GM21360 (cell line): ENCODE results near the gene ARHGEF17.

ENCODE experiments used
- ATAC-seq: cut with Tn5 transposase; IDR thresholded peaks from one replicate; pipeline ENCODE4 v1.9.1; 2021; ENCODE audit warnings: mild to moderate bottlenecking, moderate library complexity; ENCODE audit not compliant: unreplicated experiment

Gene ARHGEF17

DNA sequence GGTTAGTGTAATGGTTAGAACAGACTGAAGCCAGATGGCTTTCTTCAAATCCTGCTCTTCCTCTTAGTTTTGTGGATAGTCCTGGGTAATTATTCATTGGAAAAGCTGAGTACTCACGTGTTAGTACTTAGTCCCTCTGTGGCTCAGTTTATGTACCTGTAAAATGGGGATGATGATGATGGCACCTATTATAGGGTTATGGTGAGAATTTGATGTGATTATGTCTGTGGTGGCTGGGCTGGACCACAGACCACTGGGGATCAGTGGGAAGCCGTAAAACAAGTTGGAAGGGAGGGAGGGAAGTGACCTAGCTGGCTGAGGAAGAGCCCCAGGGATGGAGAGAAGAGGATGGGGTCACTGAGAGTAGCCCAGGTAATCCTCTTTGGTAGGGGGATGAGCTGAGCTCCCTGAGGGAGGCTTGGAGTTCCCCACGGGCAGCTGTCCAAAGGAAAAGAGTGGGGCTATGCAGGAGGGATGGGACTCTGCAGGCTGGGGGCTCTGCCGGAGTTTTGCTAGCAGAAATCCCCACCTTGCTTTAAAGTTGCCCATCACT lies 19.8 kb downstream of the ARHGEF17 start:
- no peak for ATAC-seq

DNA sequence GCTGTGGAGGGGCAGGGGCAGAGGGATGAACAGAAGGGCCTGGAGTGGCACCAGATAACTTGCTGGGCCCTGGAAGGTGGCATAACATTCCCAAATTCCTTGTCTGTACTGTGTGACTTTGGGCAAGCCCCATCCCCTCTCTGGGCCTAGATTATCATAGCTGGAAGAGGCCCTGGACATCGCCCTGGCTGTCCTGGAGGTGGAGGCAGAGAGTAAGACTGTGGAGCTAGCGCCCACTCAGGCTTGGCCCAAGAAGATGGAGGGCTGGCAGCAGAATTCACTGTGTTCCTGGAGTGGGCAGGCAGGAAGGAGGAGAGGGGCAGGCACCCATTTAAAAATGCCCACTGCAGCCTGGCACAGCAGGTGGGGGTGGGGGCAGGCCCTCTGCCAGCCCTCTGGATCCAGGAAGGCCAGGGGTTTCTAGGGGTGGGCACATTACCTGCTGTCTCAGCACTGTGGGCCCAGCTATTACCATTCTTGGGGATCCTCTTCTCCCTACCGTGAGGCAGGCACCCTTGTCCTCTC lies 22.6 kb downstream of the ARHGEF17 start:
- ATAC-seq: no peak

DNA sequence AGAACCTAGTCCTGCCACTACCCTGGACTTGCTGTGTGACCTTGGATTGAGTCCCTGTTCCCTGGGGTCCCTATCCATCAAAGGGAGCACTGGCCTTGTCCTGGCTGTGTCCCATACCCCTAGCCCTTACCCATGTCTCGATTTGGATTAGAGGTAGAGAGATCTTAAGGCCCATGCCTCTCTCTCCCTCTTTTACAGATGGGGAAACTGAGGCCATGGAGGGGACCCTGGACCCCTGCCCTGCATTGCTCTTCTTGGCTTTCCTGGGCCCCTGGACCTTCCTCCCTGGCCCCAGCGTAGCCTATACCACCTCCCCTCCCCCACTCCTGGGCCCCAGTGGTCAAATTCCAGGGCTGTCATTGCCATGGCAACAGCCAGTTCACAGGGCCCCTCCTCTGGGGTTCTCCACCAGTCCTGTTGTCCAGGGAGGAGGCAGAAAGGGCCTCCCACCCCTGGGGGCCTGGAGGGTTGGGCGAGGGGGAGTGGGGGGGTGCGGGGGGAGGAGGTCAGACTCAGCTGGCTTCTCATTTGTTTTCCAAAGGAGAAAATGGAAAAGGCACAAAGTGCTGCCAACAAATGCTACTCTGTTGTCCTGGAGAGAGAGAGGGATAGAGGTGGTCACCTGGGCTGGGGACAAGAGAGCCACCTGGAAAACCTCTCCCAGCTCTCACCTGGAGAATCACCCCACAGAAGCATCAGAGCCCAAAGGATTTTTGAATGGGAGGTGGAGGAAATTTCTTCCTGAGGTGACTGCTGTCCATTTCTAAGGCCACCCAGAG lies 23.3 kb downstream of the ARHGEF17 start:
- ATAC-seq: no peak

DNA sequence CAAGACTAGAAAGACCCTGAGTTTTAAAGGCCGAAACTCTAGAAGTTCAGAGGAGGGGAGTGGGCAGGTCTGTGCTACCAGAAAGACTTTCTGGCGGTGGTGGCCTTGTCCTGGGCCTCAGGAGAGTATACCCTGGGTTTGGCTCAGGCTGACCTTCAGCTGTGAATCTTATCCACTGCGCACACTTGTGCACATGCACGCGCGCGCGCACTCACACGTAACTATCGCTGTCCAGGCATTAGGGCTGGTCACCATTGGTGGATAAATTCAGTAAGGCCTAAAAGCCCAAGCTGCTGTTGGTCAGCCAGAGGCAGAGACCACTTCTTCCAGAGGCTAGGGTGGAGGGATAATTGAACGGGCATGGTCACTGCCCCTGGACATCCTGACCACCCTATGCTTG lies 25.1 kb downstream of the ARHGEF17 start:
- ATAC-seq: no peak

DNA sequence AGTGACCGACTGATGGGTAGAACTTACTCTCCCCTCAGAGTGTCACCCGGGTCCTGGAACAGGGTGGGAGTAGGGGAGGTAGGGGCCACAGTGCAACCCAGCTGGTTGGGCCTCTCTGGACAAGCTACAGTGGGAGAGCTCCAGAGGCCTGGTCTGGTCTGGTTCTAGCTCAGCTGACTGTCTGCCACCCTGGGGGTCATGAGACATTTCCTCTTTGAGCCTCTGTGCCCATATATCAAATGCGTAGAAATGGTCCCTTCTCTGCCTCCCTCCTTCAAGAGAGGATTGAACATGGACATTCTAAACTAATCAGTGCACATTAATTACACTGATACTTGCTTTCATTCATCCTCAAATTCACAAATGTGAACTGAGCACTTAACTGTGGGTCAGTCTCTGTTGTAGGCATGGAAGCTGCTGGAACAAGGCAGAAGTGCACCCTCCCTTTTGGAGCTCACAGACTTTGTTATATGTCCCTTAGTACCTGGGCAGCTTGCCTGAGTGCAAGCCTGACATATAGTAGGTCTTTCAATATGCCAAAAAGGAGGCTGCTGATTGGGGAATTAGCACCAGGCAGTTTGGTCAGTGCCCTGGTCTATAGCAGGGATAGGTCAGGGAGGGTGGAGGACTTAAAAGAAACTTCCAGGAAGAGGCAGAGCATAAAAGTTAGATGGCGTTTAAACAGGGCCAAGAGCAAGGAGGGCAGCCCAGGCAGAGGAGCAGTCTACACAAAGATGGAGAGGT lies 25.7 kb downstream of the ARHGEF17 start:
- ATAC-seq: no peak

DNA sequence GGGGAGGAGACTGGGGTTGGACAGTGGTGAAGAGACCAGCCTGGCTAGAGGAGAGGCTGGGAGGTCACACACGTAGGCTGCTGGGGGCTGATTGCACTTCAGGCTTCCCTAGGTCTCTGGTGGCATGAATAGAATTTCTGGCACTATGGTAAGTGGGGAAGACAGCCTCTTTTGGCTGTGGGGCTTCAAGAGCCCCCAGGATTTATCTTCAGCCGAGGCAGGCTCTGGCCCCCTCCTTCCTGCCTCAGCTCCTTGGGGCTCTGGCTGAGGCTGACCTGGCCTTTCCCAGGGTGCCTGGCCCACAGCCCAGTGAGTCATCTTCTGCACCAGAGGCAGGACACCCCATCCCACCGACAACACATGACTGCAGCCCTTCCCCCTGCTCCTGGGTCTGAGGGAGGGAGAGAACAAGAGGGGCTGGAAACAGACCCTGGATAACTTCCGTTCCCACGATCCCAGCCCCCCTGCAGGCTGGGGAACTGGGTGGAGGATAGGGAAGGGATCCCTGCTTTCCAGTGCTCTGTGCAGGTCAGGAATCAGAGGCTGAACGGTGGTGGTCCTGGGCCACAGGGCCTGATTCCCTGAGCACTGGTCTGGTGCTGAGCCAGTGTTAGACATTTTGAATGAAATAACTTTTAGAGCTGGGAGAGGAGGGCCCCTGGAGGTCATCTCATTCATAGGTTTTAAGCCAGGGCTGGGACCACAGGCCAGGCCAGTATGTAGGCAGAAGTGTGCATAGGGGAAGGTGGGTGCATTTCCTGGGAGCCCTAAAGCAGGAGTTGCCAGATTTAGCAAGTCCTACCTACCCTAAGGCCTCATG lies 26.5 kb downstream of the ARHGEF17 start:
- no peak for ATAC-seq

DNA sequence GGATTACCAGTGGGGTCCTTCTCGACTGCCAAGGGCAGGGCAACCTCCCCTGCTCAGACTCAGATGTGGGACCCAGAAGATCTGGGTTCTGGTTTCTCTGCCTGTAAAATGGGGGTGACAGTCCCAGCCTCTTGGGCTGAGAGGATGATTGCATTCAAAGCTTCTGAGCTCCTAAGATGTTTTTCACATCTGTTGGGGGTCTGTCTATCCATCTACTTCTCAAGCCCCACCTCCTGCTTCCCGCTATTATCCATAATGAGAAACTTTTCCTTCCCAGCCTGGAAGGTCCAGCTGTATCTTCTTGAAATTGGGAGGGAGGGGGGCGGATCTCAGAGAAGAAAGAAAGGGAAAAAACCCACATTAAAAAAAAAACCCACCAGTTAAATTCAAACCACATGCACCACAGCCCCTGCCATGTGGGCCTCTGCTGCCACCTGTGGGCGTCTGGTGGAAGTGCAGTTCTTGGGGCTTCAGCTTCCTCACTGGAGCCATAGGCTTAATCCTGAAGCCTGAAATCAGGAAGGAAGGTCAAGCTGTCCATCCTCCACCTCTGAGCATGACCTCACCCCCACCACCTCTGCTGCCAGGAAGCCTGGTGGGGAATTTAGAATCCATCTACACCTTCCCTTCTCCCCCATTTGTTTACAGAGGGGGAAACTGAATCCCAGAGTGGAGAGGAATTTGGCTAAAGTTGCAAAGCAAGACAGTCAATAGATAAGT lies 27.3 kb downstream of the ARHGEF17 start:
- no peak for ATAC-seq

DNA sequence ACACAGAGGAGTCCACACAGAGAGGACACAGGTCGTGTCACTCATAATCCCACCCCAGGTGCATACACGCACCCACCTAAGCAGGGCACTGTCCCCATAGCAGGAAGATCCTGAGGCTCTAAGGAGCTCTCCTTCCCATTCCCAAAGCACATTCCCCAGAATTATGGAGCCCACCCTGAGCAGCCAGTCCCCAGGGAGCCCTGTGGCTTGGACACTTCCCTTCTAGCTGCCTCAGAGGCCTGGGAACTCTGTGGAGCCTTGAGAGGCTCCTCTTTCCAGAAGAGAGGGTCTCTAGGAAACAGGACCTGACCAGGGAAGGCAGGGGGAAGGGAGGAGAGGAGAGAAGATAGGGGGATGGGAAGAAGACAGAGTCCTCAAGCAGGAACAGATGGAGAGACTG lies 29.8 kb downstream of the ARHGEF17 start:
- ATAC-seq: no peak

DNA sequence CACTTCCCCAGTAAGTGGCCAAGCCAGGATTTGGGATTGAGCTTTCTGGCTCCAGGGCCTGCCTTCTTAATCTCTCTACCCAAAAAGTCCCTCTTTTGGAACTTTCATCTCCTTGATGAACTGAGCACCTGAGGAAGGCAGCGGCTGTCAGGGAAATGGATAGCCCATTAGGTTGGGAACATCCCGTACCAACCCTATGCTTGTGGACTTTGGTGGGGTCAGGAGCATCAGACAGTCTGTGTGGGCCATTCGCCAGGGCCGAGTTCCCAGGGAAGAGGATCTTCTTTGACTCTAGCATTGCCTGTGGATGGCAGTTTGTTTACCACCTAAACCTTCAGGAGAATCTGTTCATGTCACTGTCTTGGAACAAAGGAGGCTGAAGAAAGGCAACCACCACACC lies 30.2 kb downstream of the ARHGEF17 start:
- ATAC-seq: no peak

DNA sequence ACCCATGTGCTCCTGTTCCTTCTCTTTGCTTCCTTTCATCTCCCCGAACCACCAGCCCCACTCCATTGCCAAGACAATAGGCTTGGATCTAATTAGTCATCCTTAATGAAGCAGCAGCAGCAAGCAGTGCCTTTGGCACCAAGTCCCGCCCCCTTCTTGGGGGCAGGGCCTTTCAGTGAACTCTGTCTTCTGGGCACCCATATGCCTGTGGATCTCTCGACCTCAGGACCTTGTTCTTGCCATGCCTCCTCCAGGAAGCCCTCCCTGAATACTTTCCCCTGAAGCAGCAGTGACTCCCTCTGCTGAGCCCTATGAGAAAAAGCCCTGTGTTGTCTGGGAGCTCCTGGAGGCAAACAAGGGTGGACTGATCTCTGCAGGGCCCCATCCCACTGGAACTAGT lies 32.1 kb downstream of the ARHGEF17 start:
- ATAC-seq: no peak

DNA sequence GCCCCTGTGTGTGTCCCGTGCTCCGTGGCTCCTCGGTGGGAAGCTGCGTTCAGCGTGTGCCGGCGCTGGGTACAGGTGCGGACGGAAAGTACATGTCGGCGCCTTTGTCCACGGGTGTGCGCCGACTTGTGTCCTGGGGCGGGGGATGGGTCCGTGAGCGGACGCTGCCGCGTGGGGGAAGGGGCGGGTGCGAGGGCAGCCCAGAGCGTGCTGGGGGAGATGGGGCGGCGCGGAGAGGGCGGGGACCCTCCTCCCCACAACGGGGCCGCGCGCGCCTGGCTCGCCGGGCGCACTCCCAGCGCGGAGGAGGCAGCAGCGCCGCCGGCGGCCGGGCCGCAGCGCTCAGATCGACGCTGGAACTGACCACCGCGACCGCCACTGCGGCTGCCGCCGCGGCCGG lies 34.6 kb downstream of the ARHGEF17 start:
- ATAC-seq: no peak

DNA sequence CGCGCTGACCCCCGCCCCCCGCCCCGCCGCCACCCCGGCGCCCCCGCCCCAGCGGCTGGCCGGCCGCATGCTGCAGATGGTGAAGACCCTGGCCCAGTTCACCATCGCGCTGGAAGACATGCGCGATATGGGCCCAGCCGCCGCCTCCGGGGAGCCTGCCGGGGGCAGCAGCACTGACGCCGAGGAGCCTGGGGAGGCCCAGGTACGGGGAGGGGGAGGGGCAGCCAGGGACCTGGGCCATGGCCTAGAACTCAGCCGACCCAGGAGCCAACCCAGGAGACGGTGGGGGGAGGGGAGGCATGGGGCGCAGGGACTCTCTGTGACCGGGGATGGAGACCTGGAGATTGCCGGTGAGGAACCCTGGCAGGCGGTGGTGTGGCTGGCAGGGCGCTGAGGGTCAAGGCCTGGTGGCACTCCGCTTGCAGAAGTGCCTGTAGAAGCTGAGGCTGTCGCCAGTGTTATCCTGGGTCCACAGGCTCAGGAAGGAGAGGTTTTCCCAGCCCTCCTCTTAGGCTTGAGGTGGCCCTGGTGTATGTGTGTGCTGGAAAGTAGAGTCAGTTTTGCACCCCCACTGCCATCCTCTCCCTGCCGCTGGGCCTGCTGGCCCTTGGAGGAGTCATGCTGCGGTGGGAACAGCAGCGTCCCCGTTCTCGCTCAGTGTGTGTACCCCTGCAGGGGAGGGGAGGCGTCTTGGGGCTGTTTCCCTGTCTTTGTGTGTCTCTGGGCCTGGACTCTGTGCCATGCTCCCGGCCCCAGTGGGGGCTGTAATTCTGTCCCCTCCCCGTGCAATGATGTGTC lies 35.2 kb downstream of the ARHGEF17 start:
- ATAC-seq: no peak

DNA sequence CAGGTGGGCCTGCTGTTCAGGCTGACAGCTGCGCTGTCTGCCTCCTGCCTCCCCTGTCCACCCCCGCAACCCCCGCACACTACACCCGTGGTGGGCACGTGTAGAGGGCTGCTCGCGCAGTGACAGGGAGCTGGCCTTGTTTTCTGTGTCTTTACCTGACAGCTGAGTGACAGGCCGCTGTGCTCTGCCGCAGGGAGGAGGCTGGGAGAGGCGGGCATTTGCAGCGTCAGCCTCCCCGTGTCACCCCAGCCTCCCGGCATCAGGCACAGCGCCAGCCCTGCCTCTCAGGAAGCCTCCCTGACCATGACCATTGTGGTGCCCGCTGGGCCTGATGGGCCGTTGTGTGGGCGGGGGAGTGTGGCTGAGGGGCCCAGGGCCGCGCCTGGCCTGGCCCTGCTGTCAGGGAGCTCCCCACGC lies 36.1 kb downstream of the ARHGEF17 start:
- ATAC-seq: no peak

DNA sequence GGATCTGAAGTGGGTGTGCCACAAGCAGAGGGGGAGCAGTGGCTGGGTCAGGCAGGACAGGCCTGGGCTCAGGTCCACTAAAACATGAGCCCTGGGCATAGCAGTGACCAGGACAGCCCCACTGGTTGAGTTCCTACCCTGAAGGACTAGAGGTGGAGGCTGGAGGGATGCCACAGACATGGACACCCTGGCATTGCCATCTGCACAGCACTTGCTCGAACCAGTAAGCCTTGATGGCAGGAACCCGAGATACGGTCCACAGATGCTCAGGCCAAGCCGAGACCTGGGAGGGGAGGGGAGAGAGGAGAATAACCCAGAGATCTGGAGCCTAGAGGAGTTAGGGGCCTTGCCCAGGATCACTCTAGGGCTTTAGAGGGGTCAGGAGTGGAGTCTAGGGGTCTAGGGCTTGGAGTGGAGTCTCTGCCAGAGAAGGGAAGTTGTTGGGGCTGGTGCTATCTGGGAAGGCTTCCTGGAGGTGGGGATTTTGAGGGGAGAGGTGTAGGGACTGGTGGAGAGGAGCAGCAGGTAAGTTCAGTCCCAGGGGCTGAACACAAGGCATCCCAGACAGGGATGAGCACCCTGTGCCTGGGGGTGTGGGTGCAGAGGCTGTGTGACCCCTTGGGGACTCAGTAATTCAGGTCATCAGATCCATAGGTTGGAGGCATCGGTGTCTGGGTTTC lies 37.5 kb downstream of the ARHGEF17 start:
- no peak for ATAC-seq

DNA sequence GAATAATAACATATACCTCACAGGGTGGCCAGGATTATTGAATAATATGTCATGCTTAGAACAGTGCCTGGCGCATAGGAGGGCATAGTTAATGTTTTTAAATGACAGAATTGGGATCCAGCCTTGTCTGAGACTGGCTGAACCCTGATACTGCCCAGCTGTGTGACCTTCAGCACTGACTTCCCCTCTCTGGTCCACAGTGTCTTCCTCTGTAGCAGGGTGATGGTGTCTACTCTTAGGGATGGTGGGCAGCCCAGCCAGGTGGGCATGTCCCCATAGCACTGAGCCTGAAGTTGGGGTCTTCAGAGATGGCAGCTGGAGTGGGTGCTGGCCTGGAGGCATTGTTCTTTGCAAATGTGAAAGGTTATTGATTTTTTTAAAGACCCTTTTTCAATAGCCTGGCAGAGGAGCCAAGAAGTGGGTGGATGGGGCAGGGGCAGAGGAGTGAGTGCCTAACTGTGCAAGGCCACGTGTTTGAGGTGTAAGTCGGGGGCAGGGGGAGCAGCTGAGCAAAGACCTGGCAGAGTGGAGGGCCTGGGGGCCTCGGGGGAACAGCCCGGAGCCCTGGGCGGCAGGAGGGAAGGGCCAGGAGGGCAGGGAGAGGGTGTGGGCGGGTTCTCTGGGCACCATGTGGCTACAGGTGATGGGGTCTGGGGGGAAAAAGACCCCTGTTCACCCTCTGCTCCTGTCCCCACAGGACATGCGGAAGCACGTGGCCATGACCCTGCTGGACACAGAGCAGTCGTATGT lies 38.3 kb downstream of the ARHGEF17 start:
- ATAC-seq: no peak

DNA sequence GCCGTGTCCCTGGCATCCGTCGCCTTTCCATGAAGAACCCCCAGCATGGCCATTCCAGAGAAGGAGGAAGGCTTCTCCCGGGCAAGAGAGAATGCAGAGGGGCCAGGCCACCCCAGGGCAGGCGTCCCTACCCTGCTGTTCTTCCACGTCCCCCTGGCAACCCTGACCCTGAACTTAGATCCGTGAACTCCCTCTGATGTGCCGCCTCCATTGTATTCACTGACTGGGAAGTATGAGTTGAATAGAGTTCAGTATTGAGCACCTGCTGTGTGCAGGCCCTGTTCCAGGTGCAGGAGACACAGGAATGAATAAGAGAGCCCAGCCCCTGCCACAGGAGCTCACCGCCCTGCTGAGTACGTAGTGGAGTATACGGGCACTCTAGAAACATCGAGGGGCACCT lies 39.0 kb downstream of the ARHGEF17 start:
- ATAC-seq: no peak

DNA sequence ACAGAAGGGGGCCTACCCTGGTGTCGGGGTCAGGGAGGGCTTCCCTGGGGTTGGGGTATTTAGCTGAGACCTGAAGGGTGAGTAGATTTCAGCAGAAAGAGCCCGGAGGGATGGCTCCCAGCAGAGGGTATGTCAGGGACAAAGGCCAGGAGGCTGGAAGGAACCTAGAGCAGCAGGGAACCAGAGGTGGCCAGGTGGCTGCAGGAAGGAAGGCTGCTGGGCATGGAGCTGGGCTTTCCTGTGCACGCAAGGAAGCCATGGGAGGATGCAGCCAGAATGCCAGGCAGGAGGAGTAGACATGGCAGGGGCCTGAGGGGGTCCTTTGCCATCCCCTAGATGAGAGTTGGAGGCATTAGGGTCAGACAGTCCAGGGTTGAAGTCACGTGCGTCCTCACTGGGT lies 40.8 kb downstream of the ARHGEF17 start:
- ATAC-seq: no peak

DNA sequence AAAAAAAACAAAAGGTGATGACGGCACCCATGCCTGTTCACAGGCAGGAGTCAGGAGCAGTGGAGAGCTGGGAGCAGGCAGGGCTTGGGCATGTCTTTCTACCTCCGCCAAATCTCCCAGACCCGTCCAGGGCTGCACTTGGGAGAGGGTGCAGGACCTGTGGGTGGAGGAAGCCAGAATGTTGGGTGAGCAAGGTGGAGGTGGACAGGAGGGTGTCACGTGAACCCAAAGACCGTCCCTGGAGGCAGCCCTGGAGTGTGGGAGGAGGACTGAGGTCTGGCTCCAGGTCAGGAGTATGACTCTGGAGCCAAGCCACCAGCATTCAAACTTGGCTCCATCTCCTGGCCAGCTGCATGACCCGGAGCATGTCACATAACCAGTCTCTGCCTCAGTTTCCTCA lies 41.6 kb downstream of the ARHGEF17 start:
- no peak for ATAC-seq
